Gastrocnemius medialis (tissue), 4 donors: Measurements from ENCODE around the gene TINAGL1.

Experiments
- CTCF ChIP-seq, 5 experiments: fragments of 450-650 bp in 3 of 5; fragments of 200-600 bp in 2 of 5; sonication (generic) in 2 of 5; IDR thresholded peaks in 4 of 5; conservative IDR thresholded peaks in 1 of 5; 1 replicate in 4 of 5; 2 replicates in 1 of 5; pipeline ENCODE4 v1.5.1; 2016 to 2019; ENCODE audit warnings: antibody characterized with exemption in 5 of 5, mild to moderate bottlenecking in 3 of 5, moderate library complexity in 3 of 5
- POLR2A ChIP-seq, 2 donors: fragments of 450-650 bp; IDR thresholded peaks; one replicate each; pipeline ENCODE4 v1.6.1; 2017; ENCODE audit warnings: antibody characterized with exemption in 2 of 2, mild to moderate bottlenecking in 2 of 2, moderate library complexity in 2 of 2

- TF ChIP-seq CTCF (IDR thresholded peaks at IDR 0.05 in 4 of 5, conservative IDR thresholded peaks at IDR 0.05 in 1 of 5): no peak
- no peak for TF ChIP-seq POLR2A (IDR thresholded peaks at IDR 0.05)
These were observed 48.6 kb downstream of the TINAGL1 start for GRCh38 chr1:31624731-31625514.
